ENCODE results near the gene SH2D2A. TPM values are rescaled to one million over a fixed set of nuclear protein-coding genes. Genes with fewer than 3 reads are reported as not detected.
A peak's percentile ranks its signal among the peaks of the same experiment; 100 is the strongest.
"Not testable (repeated sequence)": the region's sequence is repeated elsewhere in the genome, so short reads cannot be mapped to it uniquely, and the experiment has no call there.

The SH2D2A gene
- total and polyA plus RNA-seq, 9 of the 15 experiments (the other 6 are each of a cell fraction or from before 2014, with no cell fraction given) = 0.89 to 33.6 (median 6.9) TPM

GRCh38 chr1:156760092-156760795 lies 56.4 kb downstream of the SH2D2A start (continued):
- TF ChIP-seq RCOR1 (IDR thresholded peaks at IDR 0.05; ENCODE audit: borderline replicate concordance in 1 of 2, low read depth in 2 of 2, low read length in 2 of 2) (0 out of 4 replicates have a peak, but pooled peaks of 1 of the 2 experiments have one; percentile 5), ELF2 (CRISPR knock-in tag; IDR thresholded peaks at IDR 0.05) (no peak)

GRCh38 chr1:156757572-156758253 lies 58.9 kb downstream of the SH2D2A start:
- H4K20me1 ChIP-seq (replicated peaks; ENCODE audit: control insufficient read depth, insufficient read depth, low read length); H3K27me3 ChIP-seq (ENCODE audit: control insufficient read depth in 2 of 2, insufficient read depth in 2 of 2, low read length in 2 of 2); H3K9me1 ChIP-seq (ENCODE audit: control insufficient read depth, insufficient read depth, low read length); H3K36me3 ChIP-seq (ENCODE audit: control insufficient read depth, insufficient read depth, low read length); CTCF ChIA-PET (ENCODE audit: low intra/inter-chr PET ratio); in situ Hi-C loops (cut with MboI); H3K9me3 ChIP-seq (replicated peaks; ENCODE audit: control insufficient read depth, insufficient read depth, low read depth, low read length); H3K4me3 ChIP-seq; BruUV-seq (replicated peaks); intact Hi-C loops (cut with micrococcal nuclease); TF ChIP-seq CREB1 (IDR thresholded peaks at IDR 0.05): not testable (repeated sequence)
- POLR2A ChIA-PET = interaction anchor here (0.6 to 4.6 kb wide), 7 partner anchors 8 to 237 kb away, joined by 3 to 27 read pairs (median 3); partner anchors contain the start of gene PRCC
- peak overlapping the region; percentile 34; the same call in 1 of the 2 replicates for H2AFZ ChIP-seq (ENCODE audit: low read depth, low read length)
- DNase-seq (ENCODE audit: extremely low read depth in 1 of 4, low spot score in 3 of 4) (peak in 1 of 4 experiments; percentile 85), FAIRE-seq (peak; percentile 83), ATAC-seq (peak; percentile 63)
- 22% methylated on average over 9 of the region's 10 CpGs for WGBS (ENCODE audit: insufficient coverage, low coverage, missing lambda C conversion rate)
- H3K27ac ChIP-seq (ENCODE audit: extremely low read depth, low read depth, low read length) = peak overlapping the region; percentile 71
- peaks cover 35 to 42% of the 10 kb centered on the region in 2 experiments; a peak in 4 of 5 replicates for H3K4me1 ChIP-seq (replicated peaks in 1 of 2; ENCODE audit: control insufficient read depth in 2 of 2, insufficient read depth in 2 of 2, low read length in 2 of 2)
- H3K9ac ChIP-seq (ENCODE audit: insufficient read depth in 1 of 2, low read depth in 2 of 2, low read length in 2 of 2) = peak overlapping the region in 1 of 2 experiments; percentile 27; a peak in 1 of 4 replicates
- peaks cover 20% of the 10 kb centered on the region for H3K79me2 ChIP-seq (ENCODE audit: control insufficient read depth, insufficient read depth, low read length)
- H3K4me2 ChIP-seq (ENCODE audit: insufficient read depth, low read length) = peak overlapping the region; percentile 36; the same call in 1 of the 2 replicates
- TF ChIP-seq TBP (optimal IDR thresholded peaks at IDR 0.05; ENCODE audit: low read depth, low read length) (peak; percentile 81), MTA3 (IDR thresholded peaks at IDR 0.05; ENCODE audit: borderline replicate concordance) (peak; percentile 49; the same call in 1 of the 2 replicates), CBFA2T3 (IDR thresholded peaks at IDR 0.05) (peak; percentile 63), RAD51 (IDR thresholded peaks at IDR 0.05; ENCODE audit: borderline replicate concordance, low read depth) (0 out of 2 replicates have a peak, but pooled peaks have one; percentile 13), BCOR (IDR thresholded peaks at IDR 0.05) (peak; percentile 77; the same call in 1 of the 2 replicates), SMARCA4 (IDR thresholded peaks at IDR 0.05) (peak; percentile 67; the same call in 1 of the 2 replicates), PREB (CRISPR knock-in tag; IDR thresholded peaks at IDR 0.05) (0 out of 2 replicates have a peak, but pooled peaks have one; percentile 45), MAFG (tag; conservative IDR thresholded peaks at IDR 0.05) (peak; percentile 61), TCF3 (CRISPR knock-in tag; IDR thresholded peaks at IDR 0.05) (peak; percentile 51), KDM1A (IDR thresholded peaks at IDR 0.05) (peak; percentile 19 to 74; a peak in 3 of 4 replicates), NFE2 (IDR thresholded peaks at IDR 0.05; ENCODE audit: low read depth) (peak; percentile 75), C11orf30 (IDR thresholded peaks at IDR 0.05; ENCODE audit: low read depth) (peak; percentile 75), ZNF316 (IDR thresholded peaks at IDR 0.05) (peak; percentile 71), CREB1 (CRISPR knock-in tag; IDR thresholded peaks at IDR 0.05) (0 out of 2 replicates have a peak, but pooled peaks have one; percentile 23), CREB3 (tag; conservative IDR thresholded peaks at IDR 0.05; ENCODE audit: low read depth) (0 out of 2 replicates have a peak, but pooled peaks have one; percentile 41), TAL1 (IDR thresholded peaks at IDR 0.05) (peak; percentile 40; the same call in 1 of the 2 replicates), ZNF766 (CRISPR knock-in tag; conservative IDR thresholded peaks at IDR 0.05) (0 out of 2 replicates have a peak, but pooled peaks have one; percentile 43)

Measured in K562 (cell line).